Body of pancreas (tissue), 4 donors: ENCODE data around the gene GDPD5. TPM values are rescaled to one million over a fixed set of nuclear protein-coding genes. Genes with fewer than 3 reads are reported as not detected.

Experiments
- ATAC-seq: fragments of 150-250 bp; one replicate; pipeline ENCODE4 v1.9.1; 2016
- DNase-seq, 4 donors: peaks; one replicate each; pipeline ENCODE4 v3.0.0-alpha.2; 2019
- H3K27ac ChIP-seq, 4 donors: fragments of 200-600 bp; sonication (generic); 1 replicate in 3 of 4; 2 replicates in 1 of 4; pipeline versions ENCODE4 v1.5.1 to v1.6.1; 2016 to 2019; ENCODE audit warnings: mild to moderate bottlenecking in 1 of 4, mixed read lengths in 1 of 4, moderate library complexity in 1 of 4
- H3K27me3 ChIP-seq, 2 donors: fragments of 200-600 bp; sonication (generic); one replicate each; pipeline ENCODE4 v1.6.0; 2016; ENCODE audit warnings: mild to moderate bottlenecking in 1 of 2
- H3K36me3 ChIP-seq, 2 donors: fragments of 200-600 bp; sonication (generic); replicated peaks in 1 of 2; 2 replicates each; pipeline ENCODE4 v1.5.1; 2016; ENCODE audit warnings: low read depth in 2 of 2; ENCODE audit not compliant: insufficient read depth in 1 of 2
- H3K4me1 ChIP-seq: fragments of 200-600 bp; sonication (generic); one replicate; pipeline ENCODE4 v1.6.0; 2016
- H3K4me3 ChIP-seq, 2 donors: fragments of 200-600 bp; sonication (generic); 1 replicate in 1 of 2; 2 replicates in 1 of 2; pipeline ENCODE4 v1.5.1; 2016 to 2019
- H3K9me3 ChIP-seq, 3 donors: fragments of 200-600 bp; sonication (generic); 1 replicate in 2 of 3; 2 replicates in 1 of 3; pipeline ENCODE4 v1.5.1; 2016
- CTCF ChIP-seq, 7 experiments: fragments of 450-650 bp in 4 of 7; fragments of 200-600 bp in 3 of 7; sonication (generic) in 3 of 7; IDR thresholded peaks; one replicate each; pipeline ENCODE4 v1.5.1; 2016 to 2019; ENCODE audit warnings: antibody characterized with exemption in 7 of 7
- POLR2A ChIP-seq, 3 donors: fragments of 450-650 bp; IDR thresholded peaks; one replicate each; pipeline ENCODE4 v1.6.1; 2016; ENCODE audit warnings: antibody characterized with exemption in 3 of 3, mild to moderate bottlenecking in 2 of 3
- WGBS, 2 donors: methylation state at CpG; one replicate each; pipeline ENCODE4 v1.1.5; 2017; 5-methylcytosine and 5-hydroxymethylcytosine counted together
- intact Hi-C: fragments of 100-400 bp; cut with DNase I; formaldehyde crosslinking; loops from one replicate; pipeline ENCODE4 v1.15.1; 2023
- total RNA-seq, 2 donors: library from RNA; depleted of rRNA; stranded (reverse); fragments of >200 nt; gene quantifications; one replicate each; pipeline ENCODE4 v1.1.0, GENCODE V29; 2016

The GDPD5 gene
- total RNA-seq, 2 donors from 2014 or later = 29.6 to 73.2 TPM

- DNase-seq (peak; percentile 33 to 72 (median 47)), ATAC-seq (peak; percentile 55)
- Histone ChIP-seq H3K9me3 (no peaks in the 10 kb centered on the region), H3K4me3 (no peak overlapping the region), H3K27me3 (no peaks in the 10 kb centered on the region), H3K36me3 (no peaks in the 10 kb centered on the region), H3K27ac (peak overlapping the region in 2 of 4 donors; percentile 6 to 21), H3K4me1 (peaks cover 34% of the 10 kb centered on the region)
- 53 to 62% methylated on average over 12 of the region's 12 CpGs for WGBS, 2 donors
- intact Hi-C loops = no loop called here
- TF ChIP-seq POLR2A (IDR thresholded peaks at IDR 0.05) = no peak
- no peak for TF ChIP-seq CTCF (IDR thresholded peaks at IDR 0.05)
These were observed 43.7 kb downstream of the GDPD5 start for GRCh38 chr11:75481922-75482606.

- intact Hi-C loops = no loop called here
- TF ChIP-seq CTCF (IDR thresholded peaks at IDR 0.05) = no peak
- TF ChIP-seq POLR2A (IDR thresholded peaks at IDR 0.05) = no peak
- ATAC-seq = no peak
These were observed 44.4 kb downstream of the GDPD5 start for GRCh38 chr11:75481223-75481921.

GRCh38 chr11:75480185-75481175, 45.3 kb downstream of the GDPD5 start:
- H3K9me3 ChIP-seq = no peaks in the 10 kb centered on the region
- no peak for DNase-seq
- no peak overlapping the region for H3K27ac ChIP-seq
- 69 to 71% methylated on average over 10 of the region's 10 CpGs for WGBS, 2 donors
- peaks cover 47% of the 10 kb centered on the region for H3K4me1 ChIP-seq
- H3K36me3 ChIP-seq = no peaks in the 10 kb centered on the region
- ATAC-seq = no peak
- H3K27me3 ChIP-seq = no peaks in the 10 kb centered on the region
- no peak for TF ChIP-seq POLR2A (IDR thresholded peaks at IDR 0.05)
- no peak overlapping the region for H3K4me3 ChIP-seq
- intact Hi-C loops = no loop called here

More at GRCh38 chr11:75481223-75481921, 44.4 kb downstream of the GDPD5 start:
- Histone ChIP-seq H3K4me1 (peaks cover 38% of the 10 kb centered on the region), H3K27me3 (no peaks in the 10 kb centered on the region), H3K4me3 (no peak overlapping the region), H3K27ac (no peak overlapping the region), H3K36me3 (no peaks in the 10 kb centered on the region), H3K9me3 (no peaks in the 10 kb centered on the region)
- no peak for DNase-seq
- WGBS, 2 donors = 85 to 90% methylated on average over 5 to 9 of the region's 9 CpGs

GRCh38 chr11:75479597-75480145, 46.1 kb downstream of the GDPD5 start:
- TF ChIP-seq CTCF (IDR thresholded peaks at IDR 0.05) = no peak
- TF ChIP-seq POLR2A (IDR thresholded peaks at IDR 0.05) = no peak
- H3K27me3 ChIP-seq = no peaks in the 10 kb centered on the region
- WGBS, 2 donors = 82 to 90% methylated on average over 4 of the region's 4 CpGs
- no peaks in the 10 kb centered on the region for H3K36me3 ChIP-seq
- no peak for ATAC-seq
- intact Hi-C loops = no loop called here
- H3K4me1 ChIP-seq = peaks cover 51% of the 10 kb centered on the region
- no peak overlapping the region for H3K27ac ChIP-seq
- H3K9me3 ChIP-seq = no peaks in the 10 kb centered on the region
- DNase-seq = no peak
- no peak overlapping the region for H3K4me3 ChIP-seq
